Measurements from ENCODE around the gene HOXD4. TPM values are rescaled to one million over a fixed set of nuclear protein-coding genes. Genes with fewer than 3 reads are reported as not detected.

Gene HOXD4
- total and polyA plus RNA-seq, 4 experiments from 2014 or later: not detected

DNA sequence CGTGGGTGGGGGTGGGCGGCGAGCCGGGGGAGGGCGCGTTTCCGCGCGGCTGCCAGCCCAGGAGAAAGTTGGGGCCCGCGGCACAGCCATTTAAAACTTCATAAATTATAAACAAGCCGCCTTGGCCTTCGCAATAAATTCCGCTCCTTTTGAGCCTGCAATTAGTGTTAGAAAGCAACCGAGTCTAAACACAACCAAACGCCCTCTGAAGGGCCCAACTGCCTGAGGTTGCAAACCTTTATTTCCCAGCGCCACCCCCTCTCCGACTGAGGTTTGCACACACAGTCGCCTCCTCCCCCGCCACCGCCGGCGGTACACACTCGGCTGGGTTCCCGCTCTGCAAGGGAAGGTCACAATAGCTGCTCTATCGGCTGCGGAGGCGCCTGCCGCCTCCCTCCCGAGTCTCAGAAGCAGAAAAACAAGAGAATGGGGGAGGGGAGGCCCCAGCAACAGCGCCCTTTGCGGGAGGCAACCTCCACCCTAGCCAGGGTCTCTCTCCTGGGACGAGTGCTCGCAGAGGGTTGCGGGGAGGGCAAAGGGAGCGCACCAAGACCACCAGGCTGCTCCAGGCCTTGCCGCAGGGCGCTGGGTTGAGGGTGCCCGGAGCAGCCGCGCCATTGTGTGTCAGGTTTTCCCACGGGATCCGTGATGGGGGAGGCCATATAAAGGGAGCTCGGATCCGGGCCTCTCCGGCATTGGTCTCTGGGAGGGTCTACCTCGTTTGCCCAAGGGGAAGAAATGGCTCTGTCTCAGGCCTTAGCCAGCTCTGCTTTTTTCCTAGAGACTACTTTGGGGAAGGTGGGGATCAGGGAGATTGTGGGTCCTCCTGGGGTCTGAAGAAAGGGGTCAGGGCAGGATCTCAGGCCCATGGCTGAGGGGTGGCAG, 23.7 kb downstream of the HOXD4 start:
- ChIA-PET CTCF (ENCODE audit: partially characterized antibody) (no interaction called here), POLR2A (ENCODE audit: partially characterized antibody) (no interaction called here)
- H3K27me3 ChIP-seq (ENCODE audit: insufficient read depth, low read length): peaks cover 60% of the 10 kb centered on the region

DNA sequence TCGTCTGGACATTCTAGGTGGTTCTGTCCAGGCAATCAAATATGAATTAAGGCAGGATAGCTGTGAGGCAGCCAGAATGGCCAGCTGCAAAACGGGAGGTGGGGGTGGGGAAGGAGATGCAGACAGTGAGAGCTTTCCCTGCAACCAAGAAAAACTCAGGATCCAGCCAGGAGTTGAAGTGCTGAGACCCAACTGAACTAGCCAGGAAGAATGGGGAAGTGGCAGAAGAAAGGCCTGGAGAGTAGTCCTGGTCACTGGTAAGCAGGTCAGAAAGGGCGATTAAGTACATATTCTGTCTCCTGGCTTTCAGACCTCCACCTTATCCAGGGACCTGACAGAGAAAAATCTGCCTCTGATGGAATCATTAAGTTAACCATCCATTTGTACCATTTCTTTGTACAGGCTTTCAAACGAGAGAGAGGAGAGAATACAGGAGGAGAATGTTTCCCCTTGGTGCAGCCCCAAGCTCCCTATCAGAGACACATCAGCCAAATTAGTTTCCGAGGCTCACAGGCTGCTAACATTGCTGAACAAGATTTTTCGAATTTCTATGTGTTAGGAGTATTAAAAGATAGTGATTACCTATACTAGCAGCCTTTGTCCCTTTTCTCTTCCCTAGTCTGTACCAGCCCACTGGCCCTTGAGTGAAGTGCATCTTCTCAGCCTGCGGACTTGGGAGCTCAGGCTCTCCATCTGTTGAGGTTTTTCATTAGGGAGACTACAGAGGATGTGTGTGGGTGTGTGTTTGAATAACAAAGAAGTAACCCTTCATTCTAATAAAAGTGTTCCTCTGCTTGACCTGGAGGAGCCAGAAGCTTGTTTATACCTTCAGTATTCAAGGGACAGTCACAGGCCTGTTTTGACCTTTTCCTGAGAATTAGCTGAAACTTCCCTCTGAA, 24.6 kb downstream of the HOXD4 start:
- no peak for DNase-seq
- peaks cover 64% of the 10 kb centered on the region for H3K27me3 ChIP-seq (ENCODE audit: insufficient read depth, low read length)
- no peak overlapping the region for H3K4me3 ChIP-seq (ENCODE audit: low read length in 2 of 2)
- intact Hi-C loops (cut with micrococcal nuclease): no loop called here
- CTCF ChIA-PET (ENCODE audit: partially characterized antibody): no interaction called here
- no peak overlapping the region for H3K27ac Mint-ChIP-seq
- H3K27me3 Mint-ChIP-seq: peaks cover 62 to 67% of the 10 kb centered on the region in 2 donors
- H3K9me3 ChIP-seq (ENCODE audit: control insufficient read depth in 1 of 2, low read length in 2 of 2): no peaks in the 10 kb centered on the region
- peaks cover 3 to 23% (median 15%) of the 10 kb centered on the region in 4 donors for H3K4me1 Mint-ChIP-seq
- no peaks in the 10 kb centered on the region for H3K36me3 ChIP-seq (ENCODE audit: insufficient read depth, low read length)
- POLR2A ChIA-PET (ENCODE audit: partially characterized antibody): no interaction called here
- no peaks in the 10 kb centered on the region for H3K36me3 Mint-ChIP-seq
- no peak overlapping the region for H3K27ac ChIP-seq (ENCODE audit: low read depth, low read length)
- H3K4me3 Mint-ChIP-seq: peak overlapping the region in 1 of 8 donors; percentile 24
- no peaks in the 10 kb centered on the region for H3K4me1 ChIP-seq (ENCODE audit: insufficient read depth, low read length)
- H3K9me3 Mint-ChIP-seq: peaks cover 0 to 5% (median 0%) of the 10 kb centered on the region in 8 donors

More for the DNA sequence above, 23.7 kb downstream of the HOXD4 start:
- no peaks in the 10 kb centered on the region for H3K9me3 ChIP-seq (ENCODE audit: control insufficient read depth in 1 of 2, low read length in 2 of 2)
- Mint-ChIP-seq H3K4me3 (peak overlapping the region in 2 of 8 donors; percentile 39 to 66), H3K9me3 (peaks cover 0 to 5% (median 0%) of the 10 kb centered on the region in 8 donors), H3K27me3 (peaks cover 64 to 66% of the 10 kb centered on the region in 2 donors), H3K36me3 (no peaks in the 10 kb centered on the region), H3K4me1 (peaks cover 3 to 23% (median 15%) of the 10 kb centered on the region in 4 donors), H3K27ac (no peak overlapping the region)
- no peaks in the 10 kb centered on the region for H3K4me1 ChIP-seq (ENCODE audit: insufficient read depth, low read length)
- DNase-seq: no peak
- no peak overlapping the region for H3K27ac ChIP-seq (ENCODE audit: low read depth, low read length)
- intact Hi-C loops (cut with micrococcal nuclease): no loop called here
- no peaks in the 10 kb centered on the region for H3K36me3 ChIP-seq (ENCODE audit: insufficient read depth, low read length)
- no peak overlapping the region for H3K4me3 ChIP-seq (ENCODE audit: low read length in 2 of 2)

DNA sequence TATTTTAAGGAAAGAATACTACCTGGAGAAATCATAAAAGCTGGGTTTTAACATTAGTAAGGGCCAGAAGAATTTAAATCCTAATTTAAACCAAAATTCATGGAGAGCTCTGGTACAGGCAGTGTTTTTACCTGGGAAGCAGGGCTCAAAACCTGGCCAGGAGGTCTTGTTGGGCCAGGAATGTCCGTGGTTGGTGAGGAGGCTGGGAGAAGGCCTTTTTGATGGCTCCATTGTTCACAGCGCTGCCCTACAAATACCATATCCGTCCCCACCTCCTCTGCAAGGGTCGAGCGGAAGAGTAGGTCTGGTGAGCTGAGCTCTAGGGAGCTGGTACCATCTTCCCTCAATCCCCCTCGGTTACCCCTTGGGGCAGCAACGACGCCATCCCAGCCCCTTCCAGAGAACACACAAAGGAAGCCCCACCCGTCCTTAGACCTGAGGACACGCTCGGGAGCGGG, 26.3 kb downstream of the HOXD4 start:
- no peak overlapping the region for H3K27ac ChIP-seq (ENCODE audit: low read depth, low read length)
- no peak overlapping the region for H3K27ac Mint-ChIP-seq
- peaks cover 3 to 23% (median 9%) of the 10 kb centered on the region in 4 donors for H3K4me1 Mint-ChIP-seq
- POLR2A ChIA-PET (ENCODE audit: partially characterized antibody): no interaction called here
- H3K27me3 Mint-ChIP-seq: peaks cover 59 to 66% of the 10 kb centered on the region in 2 donors
- CTCF ChIA-PET (ENCODE audit: partially characterized antibody): no interaction called here
- no peaks in the 10 kb centered on the region for H3K36me3 ChIP-seq (ENCODE audit: insufficient read depth, low read length)
- peaks cover 69% of the 10 kb centered on the region for H3K27me3 ChIP-seq (ENCODE audit: insufficient read depth, low read length)
- H3K4me1 ChIP-seq (ENCODE audit: insufficient read depth, low read length): no peaks in the 10 kb centered on the region
- H3K4me3 ChIP-seq (ENCODE audit: low read length in 2 of 2): no peak overlapping the region
- H3K36me3 Mint-ChIP-seq: no peaks in the 10 kb centered on the region
- intact Hi-C loops (cut with micrococcal nuclease): no loop called here
- H3K9me3 Mint-ChIP-seq: peaks cover 0 to 3% (median 1%) of the 10 kb centered on the region in 8 donors
- no peaks in the 10 kb centered on the region for H3K9me3 ChIP-seq (ENCODE audit: control insufficient read depth in 1 of 2, low read length in 2 of 2)
- peak overlapping the region in 1 of 8 donors; percentile 22 for H3K4me3 Mint-ChIP-seq
- no peak for DNase-seq

DNA sequence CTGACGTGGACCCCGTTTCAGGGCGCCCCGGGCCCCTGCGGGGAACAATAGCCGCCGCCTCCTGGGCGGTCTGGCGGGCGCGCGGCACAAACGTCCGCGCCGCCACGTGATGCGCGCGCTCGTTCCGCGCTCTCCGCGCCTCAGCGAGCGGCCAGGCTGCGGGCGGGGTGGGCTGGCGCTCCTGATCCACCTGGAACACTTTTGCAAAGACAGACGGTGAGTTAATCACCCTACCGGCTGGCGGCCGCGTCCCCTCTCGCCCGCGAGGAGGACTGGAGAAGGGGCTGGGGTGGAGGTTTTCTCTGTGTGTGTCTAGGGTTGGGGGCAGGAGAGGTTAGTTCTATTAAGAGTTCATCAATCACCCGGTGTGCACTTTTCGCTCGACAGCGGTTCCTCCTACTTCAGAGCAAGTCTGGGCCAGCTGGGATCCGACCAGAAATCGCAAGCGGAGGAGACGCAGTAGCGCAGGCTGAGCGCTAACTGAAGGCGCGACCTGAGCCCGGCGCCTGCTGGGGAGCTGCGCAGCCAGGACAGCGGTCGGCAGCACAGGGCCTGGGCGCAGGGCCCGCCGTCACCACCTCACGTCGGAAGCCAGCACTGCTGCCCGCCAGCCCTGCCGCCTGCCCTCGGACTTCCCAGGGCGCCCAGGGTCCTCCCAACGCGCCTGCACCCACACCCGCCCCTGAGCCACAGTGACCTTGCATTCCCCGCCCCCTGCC, 26.8 kb downstream of the HOXD4 start:
- no peak for DNase-seq
- H3K27ac ChIP-seq (ENCODE audit: low read depth, low read length): no peak overlapping the region
- H3K4me1 Mint-ChIP-seq: peaks cover 2 to 23% (median 7%) of the 10 kb centered on the region in 4 donors
- H3K4me3 ChIP-seq (ENCODE audit: low read length in 2 of 2): no peak overlapping the region
- H3K4me1 ChIP-seq (ENCODE audit: insufficient read depth, low read length): no peaks in the 10 kb centered on the region
- H3K4me3 Mint-ChIP-seq: peak overlapping the region in 2 of 8 donors; percentile 10 to 52
- H3K27me3 Mint-ChIP-seq: peaks cover 60 to 68% of the 10 kb centered on the region in 2 donors
- intact Hi-C loops (cut with micrococcal nuclease): no loop called here
- CTCF ChIA-PET (ENCODE audit: partially characterized antibody): no interaction called here
- POLR2A ChIA-PET (ENCODE audit: partially characterized antibody): no interaction called here
- no peaks in the 10 kb centered on the region for H3K9me3 ChIP-seq (ENCODE audit: control insufficient read depth in 1 of 2, low read length in 2 of 2)
- H3K27ac Mint-ChIP-seq: no peak overlapping the region
- no peaks in the 10 kb centered on the region for H3K36me3 Mint-ChIP-seq
- H3K36me3 ChIP-seq (ENCODE audit: insufficient read depth, low read length): no peaks in the 10 kb centered on the region
- peaks cover 0 to 2% (median 0%) of the 10 kb centered on the region in 8 donors for H3K9me3 Mint-ChIP-seq
- peaks cover 64% of the 10 kb centered on the region for H3K27me3 ChIP-seq (ENCODE audit: insufficient read depth, low read length)

DNA sequence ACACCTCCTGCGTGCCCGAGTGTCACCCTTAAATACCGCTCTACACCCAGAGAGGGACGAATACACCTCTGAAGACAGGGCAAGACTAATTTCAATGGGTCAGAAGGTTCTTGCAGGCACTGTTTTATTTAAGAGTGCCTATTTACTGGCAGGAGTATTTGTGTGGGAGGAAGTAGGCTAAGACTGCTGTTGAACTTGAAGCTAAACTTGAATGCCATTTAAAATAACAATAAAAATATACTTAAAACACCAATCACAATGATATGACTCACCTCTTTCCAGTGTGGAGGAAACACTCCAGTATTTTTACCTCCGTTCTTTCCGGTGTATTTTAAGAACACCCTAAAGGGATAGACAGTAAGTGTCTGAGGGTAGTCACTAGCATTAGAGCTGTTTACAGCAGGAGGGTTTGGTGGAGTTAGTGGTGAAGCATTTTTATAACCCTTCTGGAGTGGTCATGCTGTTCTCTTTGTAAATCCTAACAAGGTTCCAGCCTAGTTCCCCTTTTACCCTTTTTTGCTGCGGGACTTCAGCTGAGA, 27.5 kb downstream of the HOXD4 start:
- intact Hi-C loops (cut with micrococcal nuclease): no loop called here
- Mint-ChIP-seq H3K27ac (no peak overlapping the region), H3K36me3 (no peaks in the 10 kb centered on the region), H3K27me3 (peaks cover 60 to 68% of the 10 kb centered on the region in 2 donors), H3K4me1 (peaks cover 1 to 22% (median 6%) of the 10 kb centered on the region in 4 donors), H3K9me3 (peaks cover 0 to 2% (median 0%) of the 10 kb centered on the region in 8 donors), H3K4me3 (peak overlapping the region in 1 of 8 donors; percentile 5)
- H3K36me3 ChIP-seq (ENCODE audit: insufficient read depth, low read length): no peaks in the 10 kb centered on the region
- ChIA-PET POLR2A (ENCODE audit: partially characterized antibody) (no interaction called here), CTCF (ENCODE audit: partially characterized antibody) (no interaction called here)
- no peak overlapping the region for H3K27ac ChIP-seq (ENCODE audit: low read depth, low read length)
- H3K4me3 ChIP-seq (ENCODE audit: low read length in 2 of 2): no peak overlapping the region
- no peak for DNase-seq
- H3K27me3 ChIP-seq (ENCODE audit: insufficient read depth, low read length): peaks cover 58% of the 10 kb centered on the region
- H3K4me1 ChIP-seq (ENCODE audit: insufficient read depth, low read length): no peaks in the 10 kb centered on the region
- no peaks in the 10 kb centered on the region for H3K9me3 ChIP-seq (ENCODE audit: control insufficient read depth in 1 of 2, low read length in 2 of 2)

DNA sequence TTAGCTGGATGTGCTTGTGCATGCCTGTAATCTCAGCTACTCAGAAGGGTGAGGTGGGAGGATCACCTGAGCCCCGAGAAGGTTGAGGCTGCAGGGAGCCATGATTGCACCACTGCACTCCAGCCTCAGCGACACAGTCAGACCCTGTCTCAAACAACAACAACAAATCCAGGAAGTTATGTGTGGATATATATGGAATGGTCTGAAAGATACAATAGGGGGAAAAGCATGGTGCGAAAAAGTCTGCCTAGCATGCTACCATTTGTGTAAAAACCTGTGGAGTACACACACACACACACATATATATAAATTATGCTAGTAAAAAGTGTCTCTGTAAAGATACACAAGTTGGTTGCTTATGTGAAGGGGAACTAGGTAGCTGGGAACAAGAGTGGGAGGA, 30.2 kb downstream of the HOXD4 start:
- POLR2A ChIA-PET (ENCODE audit: partially characterized antibody): no interaction called here
- no peak for DNase-seq

More for the DNA sequence above, 30.2 kb downstream of the HOXD4 start:
- no peak overlapping the region for H3K4me3 Mint-ChIP-seq
- no peak overlapping the region for H3K27ac ChIP-seq (ENCODE audit: low read depth, low read length)
- CTCF ChIA-PET (ENCODE audit: partially characterized antibody): no interaction called here
- intact Hi-C loops (cut with micrococcal nuclease): no loop called here
- H3K9me3 ChIP-seq (ENCODE audit: control insufficient read depth in 1 of 2, low read length in 2 of 2): no peaks in the 10 kb centered on the region
- no peaks in the 10 kb centered on the region for H3K36me3 ChIP-seq (ENCODE audit: insufficient read depth, low read length)
- H3K27me3 ChIP-seq (ENCODE audit: insufficient read depth, low read length): peaks cover 42% of the 10 kb centered on the region
- peaks cover 55 to 66% of the 10 kb centered on the region in 2 donors for H3K27me3 Mint-ChIP-seq
- H3K36me3 Mint-ChIP-seq: peaks cover 0 to 4% of the 10 kb centered on the region in 2 donors
- peaks cover 0 to 12% (median 7%) of the 10 kb centered on the region in 4 donors for H3K4me1 Mint-ChIP-seq
- H3K4me1 ChIP-seq (ENCODE audit: insufficient read depth, low read length): no peaks in the 10 kb centered on the region
- peaks cover 0 to 3% (median under 1%) of the 10 kb centered on the region in 8 donors for H3K9me3 Mint-ChIP-seq
- no peak overlapping the region for H3K27ac Mint-ChIP-seq
- no peak overlapping the region for H3K4me3 ChIP-seq (ENCODE audit: low read length in 2 of 2)

Data from CD4-positive, alpha-beta memory T cell (primary cell).